Umbilical cord (tissue), 2 donors: ENCODE results near the gene C11orf71. TPM values are rescaled to one million over a fixed set of nuclear protein-coding genes. Genes with fewer than 3 reads are reported as not detected.

Experiments used
- DNase-seq: peaks from one replicate; pipeline ENCODE4 v3.0.0-alpha.2; 2015; ENCODE audit warnings: low spot score
- total RNA-seq: library from RNA; depleted of rRNA; stranded (reverse); fragments of >200 nt; gene quantifications from one replicate; pipeline ENCODE4 v1.2.3, GENCODE V29; 2014; ENCODE audit warnings: low replicate concordance; ENCODE audit not compliant: insufficient read depth

C11orf71 gene
- total RNA-seq, 1 donor from 2014 or later, result 4.1 TPM

GRCh38 chr11:114399490-114400215 lies 658 bp downstream of the C11orf71 start:
- DNase-seq, result no peak

GRCh38 chr11:114398303-114398920 lies 1.9 kb downstream of the C11orf71 start:
- DNase-seq, result no peak

GRCh38 chr11:114397349-114397982 lies 2.8 kb downstream of the C11orf71 start:
- no peak for DNase-seq

- no peak for DNase-seq
These were observed 3.4 kb downstream of the C11orf71 start for GRCh38 chr11:114396916-114397315.

- no peak for DNase-seq
These were observed 4.6 kb downstream of the C11orf71 start for GRCh38 chr11:114395736-114396135.

- no peak for DNase-seq
These were observed 7.3 kb downstream of the C11orf71 start for GRCh38 chr11:114392735-114393667.

GRCh38 chr11:114386545-114386944 lies 13.8 kb downstream of the C11orf71 start:
- no peak for DNase-seq

GRCh38 chr11:114386131-114386530 lies 14.2 kb downstream of the C11orf71 start:
- no peak for DNase-seq

- no peak for DNase-seq
These were observed 15.8 kb downstream of the C11orf71 start for GRCh38 chr11:114384487-114384886.

GRCh38 chr11:114382509-114382908 lies 17.8 kb downstream of the C11orf71 start:
- no peak for DNase-seq

GRCh38 chr11:114379394-114380069 lies 20.8 kb downstream of the C11orf71 start:
- no peak for DNase-seq

- DNase-seq, result no peak
These were observed 22.6 kb downstream of the C11orf71 start for GRCh38 chr11:114377612-114378267.

- DNase-seq, result no peak
These were observed 25.3 kb downstream of the C11orf71 start for GRCh38 chr11:114375052-114375451.

- DNase-seq, result no peak
These were observed 31.2 kb downstream of the C11orf71 start for GRCh38 chr11:114368918-114369680.

- DNase-seq, result no peak
These were observed 32.9 kb downstream of the C11orf71 start for GRCh38 chr11:114367244-114367957.

GRCh38 chr11:114366331-114367243 lies 33.7 kb downstream of the C11orf71 start:
- peak; percentile 72 for DNase-seq

- DNase-seq, result no peak
These were observed 37.4 kb downstream of the C11orf71 start for GRCh38 chr11:114362958-114363357.

- no peak for DNase-seq
These were observed 38.0 kb downstream of the C11orf71 start for GRCh38 chr11:114362326-114362725.
